Measurements from ENCODE around the gene C12orf60.

DNA sequence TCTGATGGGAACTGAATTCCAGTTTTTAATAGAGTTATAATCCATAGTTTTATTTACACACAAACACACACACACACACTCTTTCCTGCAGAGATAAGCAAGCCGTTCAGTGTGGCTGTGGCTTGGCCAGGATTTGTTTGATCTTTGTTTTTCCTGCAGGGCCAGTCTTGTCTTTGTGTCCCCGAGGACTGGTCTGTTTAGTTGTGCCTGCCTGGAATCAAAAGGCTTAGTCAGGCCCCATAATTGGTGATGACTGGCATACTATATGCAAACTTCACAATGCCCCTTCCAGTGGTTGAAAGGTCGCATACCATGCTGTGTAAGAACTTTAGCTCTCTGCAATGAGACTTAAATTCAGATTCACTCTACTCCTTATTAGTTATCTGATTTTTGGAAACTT, 26.2 kb upstream of the C12orf60 start:
- TF ChIP-seq FOSL1 (IDR thresholded peaks at IDR 0.05; ENCODE audit: insufficient read depth, low read depth, low read length) (no peak), SP2 (IDR thresholded peaks at IDR 0.05; ENCODE audit: low read length) (no peak), POLR2A (IDR thresholded peaks at IDR 0.05; ENCODE audit: control extremely low read depth in 1 of 2, low read depth in 2 of 2, low read length in 2 of 2) (no peak), RFX5 (IDR thresholded peaks at IDR 0.05; ENCODE audit: borderline replicate concordance, low read depth, low read length) (no peak)
- TF ChIP-seq, protein P1, sequence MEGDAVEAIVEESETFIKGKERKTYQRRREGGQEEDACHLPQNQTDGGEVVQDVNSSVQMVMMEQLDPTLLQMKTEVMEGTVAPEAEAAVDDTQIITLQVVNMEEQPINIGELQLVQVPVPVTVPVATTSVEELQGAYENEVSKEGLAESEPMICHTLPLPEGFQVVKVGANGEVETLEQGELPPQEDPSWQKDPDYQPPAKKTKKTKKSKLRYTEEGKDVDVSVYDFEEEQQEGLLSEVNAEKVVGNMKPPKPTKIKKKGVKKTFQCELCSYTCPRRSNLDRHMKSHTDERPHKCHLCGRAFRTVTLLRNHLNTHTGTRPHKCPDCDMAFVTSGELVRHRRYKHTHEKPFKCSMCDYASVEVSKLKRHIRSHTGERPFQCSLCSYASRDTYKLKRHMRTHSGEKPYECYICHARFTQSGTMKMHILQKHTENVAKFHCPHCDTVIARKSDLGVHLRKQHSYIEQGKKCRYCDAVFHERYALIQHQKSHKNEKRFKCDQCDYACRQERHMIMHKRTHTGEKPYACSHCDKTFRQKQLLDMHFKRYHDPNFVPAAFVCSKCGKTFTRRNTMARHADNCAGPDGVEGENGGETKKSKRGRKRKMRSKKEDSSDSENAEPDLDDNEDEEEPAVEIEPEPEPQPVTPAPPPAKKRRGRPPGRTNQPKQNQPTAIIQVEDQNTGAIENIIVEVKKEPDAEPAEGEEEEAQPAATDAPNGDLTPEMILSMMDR (IDR thresholded peaks at IDR 0.05; ENCODE audit: control extremely low read depth in 1 of 3, insufficient read depth in 1 of 3, low read depth in 1 of 3, low read length in 3 of 3): no peak

Measured in H1 (cell line).